K562 (cell line): ENCODE measurements around the gene HMGB1. TPM values are rescaled to one million over a fixed set of nuclear protein-coding genes. Genes with fewer than 3 reads are reported as not detected.

Experiments
- AFF4 ChIP-seq: sonication (generic); formaldehyde crosslinking; IDR thresholded peaks from 2 replicates; pipeline ENCODE4 v1.8.0; 2023; ENCODE audit warnings: mild to moderate bottlenecking, missing genetic modification reagents
- BRD9 ChIP-seq: fragments of 450-650 bp; IDR thresholded peaks from 2 replicates; pipeline ENCODE4 v1.6.1; 2018; ENCODE audit warnings: low read depth; ENCODE audit not compliant: partially characterized antibody
- CHD1 ChIP-seq: fragments of 200-600 bp; sonication (generic); IDR thresholded peaks from one replicate; pipeline ENCODE4 v1.6.1; 2012; ENCODE audit warnings: mild to moderate bottlenecking, moderate library complexity, low read length, inconsistent platforms
- MAZ ChIP-seq, 2 experiments: fragments of 450-650 bp in 1 of 2; sonication (generic) in 1 of 2; formaldehyde crosslinking; IDR thresholded peaks in 1 of 2; conservative IDR thresholded peaks in 1 of 2; 2 replicates each; pipeline versions ENCODE4 v1.4.0 to v1.5.0; 2020; ENCODE audit warnings: mild to moderate bottlenecking in 1 of 2, missing genetic modification reagents in 1 of 2
- PHF8 ChIP-seq: fragments of 200-600 bp; sonication (generic); IDR thresholded peaks from 2 replicates; pipeline ENCODE4 v1.6.1; 2012; ENCODE audit warnings: mixed run types, mild to moderate bottlenecking, inconsistent platforms, low read length, moderate library complexity, borderline replicate concordance
- ZNF511 ChIP-seq: sonication (generic); formaldehyde crosslinking; IDR thresholded peaks from 2 replicates; pipeline ENCODE4 v1.8.0; 2022; ENCODE audit warnings: mild to moderate bottlenecking, missing genetic modification reagents
- polyA plus RNA-seq, 8 experiments: library from polyadenylated mRNA; depleted of rRNA in 4 of 8; stranded (reverse) in 5 of 8; unstranded in 3 of 8; fragments of >200 nt; fragmentation: Nextera tagmentation in 2 of 8; fragmentation: Illumina TruSeq in 1 of 8; extraction: Ambion mirVana in 2 of 8; extraction: Trizol in 1 of 8; gene quantifications; 2 replicates each; pipeline versions ENCODE4 v1.2.1 to v1.2.3, GENCODE V29; 2011 to 2014; ENCODE audit warnings: inconsistent platforms in 1 of 8, missing spikeins in 1 of 8
- total RNA-seq, 7 experiments: library from RNA; depleted of rRNA in 6 of 7; stranded (reverse); fragments of >200 nt in 6 of 7; fragmentation: Illumina TruSeq in 2 of 7; extraction: Trizol in 2 of 7; gene quantifications; 2 replicates each; pipeline versions ENCODE4 v1.2.1 to v1.2.3, GENCODE V29; 2011 to 2021; ENCODE audit warnings: low replicate concordance in 1 of 7

The HMGB1 gene
- total and polyA plus RNA-seq, 9 of the 15 experiments (the other 6 are each of a cell fraction or from before 2014, with no cell fraction given): 442 to 1,896 (median 933) TPM

- TF ChIP-seq ZNF511 (CRISPR knock-in tag): 0 out of 2 replicates have a peak, but pooled peaks have one; percentile 14
- TF ChIP-seq BRD9: peak; percentile 64
- TF ChIP-seq AFF4 (CRISPR knock-in tag): peak; percentile 76; the same call in 1 of the 2 replicates
- peak in 1 of 2 experiments; percentile 24; a peak in 1 of 4 replicates for TF ChIP-seq MAZ (CRISPR knock-in tag; conservative IDR thresholded peaks at IDR 0.05 in 1 of 2, IDR thresholded peaks at IDR 0.05 in 1 of 2)
- TF ChIP-seq CHD1: peak; percentile 97
- TF ChIP-seq PHF8: peak; percentile 75; the same call in 1 of the 2 replicates
These were observed at the start of gene HMGB1 (continued) for GRCh38 chr13:30465593-30466357.
